ENCODE results near the gene MAP2K5.

The MAP2K5 gene

GRCh38 chr15:67768313-67768977 is 225.9 kb downstream of the MAP2K5 start:
- TF ChIP-seq CTCF (conservative IDR thresholded peaks at IDR 0.05; ENCODE audit: low read depth, low read length) = no peak
- no peak overlapping the region for H3K4me3 ChIP-seq (ENCODE audit: low read length)
- no peak for DNase-seq (ENCODE audit: low read depth)

- H3K4me3 ChIP-seq (ENCODE audit: low read length) = no peak overlapping the region
- no peak for DNase-seq (ENCODE audit: low read depth)
- TF ChIP-seq CTCF (conservative IDR thresholded peaks at IDR 0.05; ENCODE audit: low read depth, low read length) = no peak
Observed at GRCh38 chr15:67769497-67770357, 227.2 kb downstream of the MAP2K5 start.

DNA sequence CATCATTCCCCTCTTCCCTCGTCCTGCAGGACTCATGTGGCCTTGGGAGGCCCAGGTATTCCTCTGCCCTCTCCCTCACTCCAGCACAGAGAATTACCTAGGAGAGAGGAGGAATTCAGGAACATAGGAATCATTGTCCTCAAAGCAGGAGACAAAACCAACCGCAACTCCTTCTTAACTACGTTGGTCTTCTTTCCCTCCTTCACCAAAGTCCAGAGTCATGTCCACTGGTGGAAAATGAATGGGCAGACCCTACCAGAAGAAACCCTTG is 227.8 kb downstream of the MAP2K5 start:
- no peak overlapping the region for H3K4me3 ChIP-seq (ENCODE audit: low read length)
- TF ChIP-seq CTCF (conservative IDR thresholded peaks at IDR 0.05; ENCODE audit: low read depth, low read length) = no peak
- no peak for DNase-seq (ENCODE audit: low read depth)

- no peak overlapping the region for H3K4me3 ChIP-seq (ENCODE audit: low read length)
- no peak for TF ChIP-seq CTCF (conservative IDR thresholded peaks at IDR 0.05; ENCODE audit: low read depth, low read length)
- DNase-seq (ENCODE audit: low read depth) = no peak
Observed at GRCh38 chr15:67771189-67771800, 228.8 kb downstream of the MAP2K5 start.

- DNase-seq (ENCODE audit: low read depth) = no peak
- no peak for TF ChIP-seq CTCF (conservative IDR thresholded peaks at IDR 0.05; ENCODE audit: low read depth, low read length)
- H3K4me3 ChIP-seq (ENCODE audit: low read length) = no peak overlapping the region
Observed at GRCh38 chr15:67774626-67775025, 232.1 kb downstream of the MAP2K5 start.

GRCh38 chr15:67775250-67775649 is 232.7 kb downstream of the MAP2K5 start:
- no peak for TF ChIP-seq CTCF (conservative IDR thresholded peaks at IDR 0.05; ENCODE audit: low read depth, low read length)
- no peak for DNase-seq (ENCODE audit: low read depth)
- no peak overlapping the region for H3K4me3 ChIP-seq (ENCODE audit: low read length)
